Endometrial microvascular endothelial cells (primary cell): ENCODE data around the gene NR2F1-AS1. TPM values are rescaled to one million over a fixed set of nuclear protein-coding genes. Genes with fewer than 3 reads are reported as not detected.

ENCODE experiments used
- in situ Hi-C: cut with HindIII; loops from 2 replicates; pipeline ENCODE4 v1.10.0; 2017; ENCODE audit warnings: low sequenced_read_pairs, low pct_unique_long_range_greater_than_20kb; ENCODE audit errors: inconsistent ontology term
- total RNA-seq: library from RNA; depleted of rRNA; stranded (reverse); fragments of >200 nt; gene quantifications from one replicate; pipeline ENCODE4 v1.2.3, GENCODE V29; 2015; ENCODE audit errors: inconsistent ontology term

The NR2F1-AS1 gene
- 11.6 TPM for total RNA-seq

- in situ Hi-C loops: loop anchor here (25.0 kb wide), 1 partner anchor 669 kb away; no protein-coding TSS in a partner anchor
These were observed at the start of gene NR2F1-AS1 for GRCh38 chr5:93580927-93581445. Gene NR2F1-AS1, minus strand, starts transcription at chr5:93581219.

- in situ Hi-C loops: no loop called here
These were observed 45.8 kb upstream of the NR2F1-AS1 start for GRCh38 chr5:93626801-93627200.

- in situ Hi-C loops: no loop called here
These were observed 42.1 kb upstream of the NR2F1-AS1 start for GRCh38 chr5:93623153-93623552.

DNA sequence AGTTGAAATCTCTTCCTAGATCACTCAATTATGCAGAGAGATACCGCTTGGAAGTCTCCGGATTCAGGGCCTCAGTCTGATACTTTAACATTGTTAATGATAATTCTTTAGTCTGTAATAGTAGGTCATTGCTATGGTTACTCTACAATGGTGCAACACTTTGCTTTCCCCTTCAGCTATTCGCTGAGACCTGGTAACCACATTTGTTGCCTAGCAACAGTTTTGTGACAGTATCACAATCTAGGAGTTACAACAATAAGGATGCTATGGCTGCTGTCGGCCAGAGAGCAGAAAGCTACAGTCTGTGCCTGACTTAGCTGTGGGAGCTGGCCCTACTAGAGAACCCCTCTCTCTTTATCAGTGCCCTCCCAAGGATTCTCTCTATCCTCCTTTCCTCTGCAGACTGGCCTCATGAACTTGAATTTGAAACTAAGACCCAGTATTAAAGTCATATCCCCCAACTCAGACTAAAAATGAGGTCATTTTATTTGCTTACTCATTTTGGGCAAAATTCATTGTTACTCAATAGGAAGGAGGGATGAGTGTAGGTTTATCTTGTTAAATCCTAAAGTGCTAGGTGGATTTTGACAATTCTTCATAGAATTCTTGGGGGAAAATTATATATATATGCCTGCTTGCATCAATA is 41.3 kb upstream of the NR2F1-AS1 start:
- in situ Hi-C loops: no loop called here

DNA sequence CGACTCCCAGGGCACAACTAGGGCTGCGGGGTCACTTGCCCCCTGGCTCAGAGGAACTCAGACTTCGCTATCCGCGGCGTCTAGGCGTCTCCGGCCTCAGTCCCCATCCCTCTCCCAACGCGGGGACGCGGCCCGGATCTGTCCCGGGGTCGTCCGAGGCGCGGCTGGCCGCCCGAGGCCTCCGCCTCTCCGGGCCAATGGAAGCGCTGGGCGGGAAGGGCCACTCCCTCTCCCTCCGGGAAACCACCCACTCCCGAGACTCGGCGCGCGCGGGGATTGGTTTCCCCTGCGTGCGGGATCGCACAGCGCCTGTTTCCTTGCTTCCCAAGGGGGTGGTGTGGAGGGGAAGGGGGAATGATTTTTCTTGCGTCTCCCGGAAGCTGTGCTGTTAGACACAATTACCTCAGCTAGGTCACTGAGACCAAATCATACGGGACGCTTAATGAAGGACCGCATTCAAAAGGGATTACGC is 40.3 kb upstream of the NR2F1-AS1 start:
- in situ Hi-C loops: no loop called here

DNA sequence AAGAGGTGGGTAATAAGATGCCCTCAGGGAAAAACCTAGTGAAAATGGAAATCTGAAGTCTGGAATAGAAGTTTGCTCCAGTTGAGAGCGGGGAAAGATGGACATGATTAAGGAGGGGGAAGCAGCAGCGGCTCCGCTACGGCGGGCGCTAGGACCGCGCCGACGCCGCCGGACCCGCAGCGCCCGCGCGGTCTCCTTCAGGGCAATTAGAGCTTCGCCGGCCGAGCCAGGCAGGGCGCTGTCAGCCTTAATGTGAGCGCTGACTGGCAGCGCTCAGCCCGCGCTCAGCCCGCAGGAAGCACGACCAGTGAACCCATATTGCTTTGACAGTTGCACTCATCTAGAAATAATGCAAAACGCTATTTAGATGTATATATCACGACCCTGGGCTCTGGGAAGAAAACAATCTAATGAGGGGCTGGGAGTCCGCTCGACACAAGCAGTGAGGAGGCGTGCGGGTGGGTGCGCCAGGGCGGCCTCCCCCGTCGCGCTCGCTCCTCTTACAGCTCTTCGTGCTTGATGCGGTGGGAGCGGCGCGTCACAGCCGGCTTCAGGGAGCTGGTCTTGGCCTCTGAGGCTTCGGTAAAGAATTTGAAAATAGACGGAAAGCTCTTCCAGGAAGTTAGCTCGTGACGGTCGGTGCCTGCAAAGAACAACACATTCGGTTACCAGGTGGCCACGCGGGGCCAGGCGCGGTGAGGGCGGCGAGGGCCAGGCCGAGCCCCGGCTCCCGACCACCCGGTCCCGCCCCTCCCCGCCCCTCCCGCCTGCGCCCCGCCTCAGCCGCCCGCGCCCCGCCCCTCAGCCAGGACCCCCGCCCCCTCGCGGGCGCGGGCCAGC is 39.7 kb upstream of the NR2F1-AS1 start:
- in situ Hi-C loops: no loop called here

- in situ Hi-C loops: no loop called here
These were observed 35.6 kb upstream of the NR2F1-AS1 start for GRCh38 chr5:93616538-93617174.

- in situ Hi-C loops: no loop called here
These were observed 31.8 kb upstream of the NR2F1-AS1 start for GRCh38 chr5:93612855-93613243.

DNA sequence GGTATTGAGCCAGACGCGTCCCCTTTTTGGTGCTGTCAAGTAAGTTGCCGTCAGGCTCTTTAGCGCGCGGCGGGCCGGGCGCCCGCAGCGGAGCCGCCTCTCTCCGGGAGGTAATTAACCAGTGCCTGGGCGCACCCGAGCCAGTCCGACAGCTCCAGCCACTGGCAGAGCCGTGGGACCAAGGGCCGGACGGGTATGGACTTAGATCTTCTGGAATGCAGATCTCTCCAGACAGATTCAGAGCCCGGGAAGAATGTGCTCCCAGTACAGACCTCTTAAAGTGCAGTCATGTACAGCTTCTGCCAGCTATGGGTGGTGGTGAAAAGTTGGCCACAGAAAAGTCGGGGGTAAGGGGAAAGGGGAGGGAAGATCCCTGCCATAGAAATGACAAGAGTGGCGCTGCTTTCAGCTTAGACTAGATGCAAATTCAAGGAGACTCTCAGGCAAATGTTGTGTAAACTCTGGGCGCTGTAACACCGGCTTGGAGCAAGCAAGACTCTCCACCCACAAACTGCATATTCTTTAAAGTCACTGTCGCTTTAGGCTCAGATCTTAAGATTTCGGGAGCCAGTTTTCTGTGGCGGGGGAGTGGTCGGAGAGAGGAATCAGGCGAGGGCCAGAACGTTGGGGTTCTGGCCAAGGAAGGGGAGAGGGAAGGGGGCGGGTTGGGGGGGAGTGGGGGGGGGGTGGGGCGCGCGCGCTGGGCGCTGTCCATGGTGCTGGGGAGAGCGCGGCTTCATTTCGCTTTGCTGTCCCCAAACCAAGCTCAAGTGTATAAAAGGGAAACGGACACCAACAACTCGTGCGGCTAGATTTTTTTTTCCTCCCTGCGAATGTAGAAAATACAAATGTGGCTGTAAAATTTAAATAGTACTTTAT is 31.2 kb upstream of the NR2F1-AS1 start:
- in situ Hi-C loops: no loop called here

GRCh38 chr5:93611273-93611975 is 30.4 kb upstream of the NR2F1-AS1 start:
- in situ Hi-C loops: no loop called here

DNA sequence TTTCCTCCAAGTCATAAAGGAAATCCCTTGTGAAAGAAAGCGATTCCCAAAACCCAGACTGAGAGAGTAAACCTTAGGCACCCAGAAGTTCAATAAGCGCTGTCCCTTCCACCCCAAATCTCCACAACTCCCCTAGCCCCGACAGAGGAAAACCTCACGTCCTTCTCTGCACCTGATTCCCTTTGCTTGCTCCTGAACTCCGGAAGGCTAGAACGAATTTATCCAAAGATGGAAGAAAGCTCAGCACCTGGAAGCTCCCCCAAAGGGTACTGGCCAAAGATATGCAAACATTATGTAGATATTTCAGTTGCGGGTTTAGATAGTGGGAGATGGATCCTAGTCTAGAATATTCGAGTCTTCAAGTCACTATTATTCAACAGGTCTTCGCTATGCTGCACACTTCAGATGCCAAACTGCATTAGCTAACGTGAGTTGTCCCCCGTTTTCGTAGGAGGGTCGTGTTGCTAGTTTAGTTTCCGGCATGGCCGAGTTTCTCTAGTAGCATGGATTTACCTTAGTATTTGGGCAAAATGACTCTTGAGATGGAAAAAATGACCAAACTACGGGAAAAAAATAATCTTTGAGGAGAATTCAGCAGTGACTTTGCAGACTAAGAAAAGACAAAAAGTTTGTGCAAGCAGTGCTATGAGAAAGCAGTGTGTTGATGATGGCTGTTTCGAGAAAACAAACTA is 29.7 kb upstream of the NR2F1-AS1 start:
- in situ Hi-C loops: no loop called here

GRCh38 chr5:93609762-93610161 is 28.7 kb upstream of the NR2F1-AS1 start:
- in situ Hi-C loops: no loop called here

- in situ Hi-C loops: no loop called here
These were observed 27.8 kb upstream of the NR2F1-AS1 start for GRCh38 chr5:93608855-93609254.

GRCh38 chr5:93607367-93608258 is 26.6 kb upstream of the NR2F1-AS1 start:
- in situ Hi-C loops: no loop called here

- in situ Hi-C loops: no loop called here
These were observed 25.3 kb upstream of the NR2F1-AS1 start for GRCh38 chr5:93606382-93606752.

GRCh38 chr5:93604644-93605515 is 23.9 kb upstream of the NR2F1-AS1 start:
- in situ Hi-C loops: no loop called here
